ENCODE measurements around the gene CDH4.

The CDH4 gene

DNA sequence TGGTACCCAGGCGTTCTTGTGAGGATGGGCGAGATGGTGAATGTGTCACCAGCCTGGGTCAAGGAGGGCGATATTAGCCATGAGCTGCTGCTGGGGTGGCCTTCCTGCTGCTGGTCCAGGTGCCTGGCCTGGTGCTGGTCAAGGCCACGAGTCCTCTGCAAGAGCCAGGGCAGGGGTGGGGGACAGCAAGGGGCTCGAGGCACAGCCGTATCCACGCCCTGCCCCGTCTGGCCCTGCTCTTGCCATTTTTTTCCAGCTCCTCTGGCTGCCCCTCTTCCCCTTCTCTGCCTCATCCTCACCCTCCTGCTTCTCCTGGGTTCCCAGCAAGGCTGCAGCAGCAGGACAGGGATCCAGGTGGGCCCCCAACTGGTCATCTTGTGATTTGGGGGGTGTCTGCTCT is 51.2 kb downstream of the CDH4 start:
- DNase-seq: no peak

GRCh38 chr20:61303675-61304074 is 51.6 kb downstream of the CDH4 start:
- DNase-seq: no peak

GRCh38 chr20:61304750-61305149 is 52.7 kb downstream of the CDH4 start:
- DNase-seq: no peak

DNA sequence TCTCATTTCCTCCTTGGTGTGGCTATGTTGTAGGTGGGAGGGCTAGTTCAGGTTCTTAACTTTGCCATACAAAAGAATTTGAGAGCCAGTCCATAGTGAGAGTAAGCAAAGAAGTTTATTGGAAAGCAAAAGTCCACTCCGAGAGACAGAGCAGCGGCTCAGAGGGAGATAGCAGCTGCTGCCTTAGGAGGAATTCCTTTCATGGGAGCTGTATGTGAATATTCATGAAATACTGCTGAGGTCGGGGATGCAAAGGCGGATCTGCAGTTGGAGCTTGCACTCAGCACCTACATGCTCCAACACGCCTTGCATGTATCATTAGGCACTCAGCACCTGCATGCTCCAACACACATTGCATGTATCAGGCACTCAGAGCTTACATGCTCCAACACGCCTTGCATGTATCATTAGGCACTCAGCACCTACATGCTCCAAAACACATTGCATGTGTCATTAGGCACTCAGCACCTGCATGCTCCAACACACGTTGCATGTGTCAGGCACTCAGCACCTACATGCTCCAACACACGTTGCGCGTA is 54.9 kb downstream of the CDH4 start:
- no peak for DNase-seq

- DNase-seq: no peak
These were observed 55.8 kb downstream of the CDH4 start for GRCh38 chr20:61307686-61308476.

DNA sequence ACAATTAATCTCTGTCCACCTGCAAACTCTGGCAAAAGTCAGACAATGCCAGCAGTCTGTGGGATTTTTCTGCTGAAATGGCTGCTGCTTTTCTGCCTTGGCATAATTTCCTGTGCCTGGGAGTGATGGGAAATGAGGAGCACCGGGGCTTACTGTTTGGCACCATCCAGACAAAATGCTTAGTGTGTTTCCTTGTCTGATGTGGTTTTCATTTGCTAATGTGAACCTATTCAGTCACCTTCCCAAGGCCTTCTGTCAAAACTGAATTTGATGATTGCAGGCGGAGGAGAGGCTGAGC is 56.4 kb downstream of the CDH4 start:
- DNase-seq: no peak

DNA sequence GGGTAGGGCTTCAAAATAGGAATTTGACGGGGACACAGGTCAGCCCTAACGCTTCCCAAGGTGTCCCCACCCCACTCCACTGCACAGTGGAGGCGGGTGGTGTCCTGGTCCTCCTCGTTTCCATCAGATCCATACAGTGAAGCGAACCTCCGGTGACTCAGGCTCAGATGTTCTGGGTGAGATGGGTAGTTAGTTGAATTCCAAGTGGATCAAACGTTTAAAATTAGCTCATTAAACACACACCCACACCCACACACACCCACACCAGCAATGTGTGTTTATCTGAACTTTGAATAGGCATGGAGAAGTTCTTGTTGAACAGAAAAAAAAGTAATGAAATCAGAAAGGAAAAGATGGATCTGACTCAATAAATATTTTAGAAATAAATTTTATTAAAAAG is 58.9 kb downstream of the CDH4 start:
- no peak for DNase-seq

GRCh38 chr20:61311656-61312387 is 59.8 kb downstream of the CDH4 start:
- DNase-seq: no peak

- DNase-seq: no peak
These were observed 60.9 kb downstream of the CDH4 start for GRCh38 chr20:61312925-61313324.

GRCh38 chr20:61313396-61313795 is 61.3 kb downstream of the CDH4 start:
- no peak for DNase-seq

- DNase-seq: no peak
These were observed 62.4 kb downstream of the CDH4 start for GRCh38 chr20:61314326-61315010.

- DNase-seq: no peak
These were observed 63.3 kb downstream of the CDH4 start for GRCh38 chr20:61315319-61315718.

GRCh38 chr20:61316346-61316745 is 64.3 kb downstream of the CDH4 start:
- no peak for DNase-seq

DNA sequence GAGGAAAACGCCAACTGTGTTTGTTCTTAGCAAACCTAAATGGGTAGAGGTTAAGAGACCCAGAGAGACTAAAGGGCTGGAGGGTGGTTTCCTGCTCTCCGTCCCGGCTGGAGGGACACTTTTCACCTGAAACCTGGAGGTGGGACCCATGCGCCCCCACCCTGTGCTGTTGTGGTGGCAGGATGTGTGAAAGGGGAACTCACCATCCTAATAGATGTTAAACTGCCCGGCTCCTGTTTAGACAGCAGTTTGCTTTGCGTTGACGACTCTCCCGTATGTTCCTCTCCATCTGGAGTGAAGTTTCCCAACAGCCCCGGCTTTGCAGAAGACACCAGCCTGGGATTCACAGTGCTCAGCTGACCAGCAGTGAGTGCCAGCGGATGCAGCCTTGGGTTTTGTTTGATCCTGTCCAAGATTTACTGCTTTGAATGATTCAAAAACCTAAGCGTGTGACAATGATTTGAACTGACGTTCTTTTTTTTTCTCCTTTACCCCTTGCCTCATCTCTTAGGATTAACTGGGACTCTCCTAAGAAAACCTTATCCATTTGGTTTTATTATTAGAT is 66.0 kb downstream of the CDH4 start:
- DNase-seq: no peak

DNA sequence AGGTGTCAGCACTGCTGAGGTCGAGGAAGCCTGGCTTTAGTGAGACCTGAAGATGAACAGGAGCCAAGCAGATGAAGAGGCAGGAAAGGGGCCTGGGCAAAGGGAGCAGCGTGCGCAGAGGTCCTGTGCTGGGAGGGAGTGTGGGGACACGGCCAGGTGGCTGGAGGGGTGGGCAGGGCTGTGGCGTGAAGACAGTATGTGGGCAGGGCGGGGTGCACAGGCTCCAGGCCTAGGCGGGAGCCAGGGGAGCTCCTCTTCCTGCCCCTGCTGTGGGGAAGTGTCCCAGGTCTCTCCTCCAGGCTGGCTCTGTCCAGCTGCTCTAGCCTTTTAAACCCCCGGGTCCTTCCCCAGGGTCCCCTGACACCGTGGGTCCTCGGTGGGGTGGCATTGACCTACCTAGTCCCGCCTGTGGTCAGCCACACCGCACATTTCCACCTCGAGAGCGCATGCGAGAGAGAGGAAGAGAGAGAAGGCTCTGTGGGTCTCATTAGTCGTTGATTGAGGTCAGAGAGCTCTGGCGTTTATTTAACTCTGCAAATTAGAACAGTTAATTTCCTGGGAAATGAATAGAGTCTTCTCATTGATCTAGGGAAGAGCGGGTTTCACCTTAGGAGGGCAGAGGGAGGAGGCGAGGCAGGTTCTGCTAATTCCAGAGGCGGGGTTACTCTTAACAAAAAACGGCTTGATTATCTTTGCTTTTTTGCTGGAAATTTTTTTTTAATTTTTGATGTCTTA is 68.8 kb downstream of the CDH4 start:
- no peak for DNase-seq

DNA sequence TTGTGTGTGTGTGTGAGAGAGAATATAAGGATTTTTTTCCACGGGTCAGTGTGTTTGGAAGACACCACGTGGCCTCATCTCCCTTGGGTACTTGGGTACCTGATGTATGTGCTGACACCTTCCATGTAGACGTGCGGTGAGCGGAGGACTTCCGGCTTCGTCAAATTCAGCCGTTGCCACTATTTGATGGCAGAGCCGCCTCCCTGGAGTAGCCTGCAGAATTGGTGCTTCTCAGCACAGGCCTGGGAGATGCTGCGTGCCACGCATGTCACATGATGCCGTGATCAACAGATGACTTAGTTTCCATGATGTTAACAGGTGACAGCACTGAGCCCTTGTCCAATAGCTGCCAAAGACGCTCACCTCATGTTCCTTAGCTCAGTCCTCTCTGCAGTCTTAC is 69.4 kb downstream of the CDH4 start:
- DNase-seq: no peak

DNA sequence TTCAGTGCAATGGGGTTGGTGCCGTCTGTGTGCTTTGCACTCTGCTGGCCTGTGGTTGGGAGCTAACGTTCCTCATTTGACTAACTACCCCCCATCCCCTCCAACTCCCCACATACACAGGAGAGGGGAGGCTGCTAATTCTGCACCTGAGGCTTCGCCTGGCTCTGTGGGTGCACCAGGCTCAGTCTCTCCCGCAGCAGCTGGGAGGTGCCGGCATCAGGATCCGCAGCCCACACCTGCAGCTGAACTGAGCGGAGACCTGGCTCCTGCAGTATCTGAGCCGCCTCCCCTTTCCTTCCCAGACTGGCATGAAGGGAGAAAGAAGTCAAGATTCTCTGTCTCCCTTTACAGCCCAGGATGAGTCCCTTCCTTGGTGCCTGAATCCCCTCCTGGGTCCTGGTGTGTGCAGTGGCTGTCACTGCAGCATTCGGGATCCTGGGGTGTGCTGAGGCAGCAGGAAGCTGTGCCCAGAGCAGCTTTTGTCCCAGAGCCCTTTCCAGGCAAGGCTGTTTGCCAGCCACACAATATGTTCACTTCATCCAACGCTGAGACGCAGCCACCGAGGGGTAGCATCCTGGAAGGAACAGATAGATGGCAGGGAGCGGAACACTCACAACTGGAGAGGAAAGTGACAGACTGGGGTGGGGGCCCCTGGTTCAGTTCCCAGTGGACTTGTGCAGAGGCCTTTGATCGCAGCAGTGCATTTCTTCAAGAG is 70.2 kb downstream of the CDH4 start:
- no peak for DNase-seq

DNA sequence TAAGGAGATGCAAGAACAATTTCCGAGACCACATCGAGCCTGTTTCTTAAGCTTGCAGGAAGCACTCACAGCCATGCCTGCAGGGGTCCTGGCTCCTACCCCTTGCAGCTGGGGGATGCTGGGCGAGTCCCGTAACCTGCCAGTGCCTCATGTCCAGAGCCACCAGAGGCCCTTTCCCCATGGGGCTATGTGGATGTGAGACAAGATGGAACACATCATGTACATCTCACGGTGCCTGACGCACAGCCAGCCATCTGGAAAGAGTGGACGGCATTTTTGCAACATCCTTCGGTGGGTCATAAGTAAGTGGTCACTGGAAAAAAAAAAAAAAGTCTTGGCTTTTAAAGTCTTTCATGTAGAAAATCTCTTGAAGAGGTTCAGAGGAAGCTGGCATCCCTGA is 72.8 kb downstream of the CDH4 start:
- DNase-seq: no peak

DNA sequence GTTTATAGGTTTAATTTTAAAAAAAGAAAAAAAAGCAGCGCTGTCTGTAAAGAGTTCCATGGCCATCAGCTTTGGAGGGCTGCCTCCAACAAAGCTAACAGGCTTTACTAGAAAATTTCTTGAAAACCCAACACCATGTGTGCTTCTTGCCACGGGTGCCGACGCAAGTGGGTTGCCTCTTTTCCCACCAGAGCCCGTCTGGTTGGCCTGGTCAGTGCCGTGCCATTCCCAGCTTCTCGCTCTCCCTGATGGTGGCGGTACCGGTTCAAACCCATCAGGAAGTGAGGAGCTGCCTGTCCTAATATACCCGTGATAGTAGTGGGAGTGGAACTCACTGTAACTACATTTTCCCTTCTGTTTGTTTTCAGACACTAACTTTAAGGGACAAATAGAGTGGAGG is 73.7 kb downstream of the CDH4 start:
- DNase-seq: no peak

DNA sequence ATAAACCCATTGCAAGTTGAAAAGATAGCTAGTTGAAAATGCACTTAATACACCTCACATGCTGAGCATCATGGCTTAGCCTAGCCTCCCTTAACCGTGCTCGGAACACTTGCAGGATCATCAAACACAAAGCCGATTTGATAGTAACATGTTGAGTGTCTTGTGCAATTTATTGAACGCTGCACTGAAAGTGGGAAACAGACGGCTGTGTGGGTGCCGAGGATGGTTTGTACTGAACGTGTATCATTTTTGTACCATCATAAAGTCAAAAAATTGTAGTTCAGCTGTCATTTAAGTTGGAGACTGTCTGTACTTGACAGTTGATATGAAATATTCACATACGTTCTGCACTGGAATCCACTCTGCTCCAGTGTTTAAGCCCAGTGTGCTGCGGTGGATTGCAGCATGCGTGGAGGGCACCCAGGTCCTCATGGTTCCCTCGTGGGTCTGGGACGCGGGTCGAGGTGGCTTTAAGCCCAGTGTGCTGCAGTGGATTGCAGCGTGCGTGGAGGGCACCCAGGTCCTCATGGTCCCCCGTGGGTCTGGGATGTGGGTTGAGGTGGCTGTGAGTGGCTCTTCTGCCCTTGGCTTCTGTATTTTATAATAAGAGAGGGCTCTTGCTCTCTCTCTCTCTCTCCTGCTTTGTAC is 77.0 kb downstream of the CDH4 start:
- no peak for DNase-seq

DNA sequence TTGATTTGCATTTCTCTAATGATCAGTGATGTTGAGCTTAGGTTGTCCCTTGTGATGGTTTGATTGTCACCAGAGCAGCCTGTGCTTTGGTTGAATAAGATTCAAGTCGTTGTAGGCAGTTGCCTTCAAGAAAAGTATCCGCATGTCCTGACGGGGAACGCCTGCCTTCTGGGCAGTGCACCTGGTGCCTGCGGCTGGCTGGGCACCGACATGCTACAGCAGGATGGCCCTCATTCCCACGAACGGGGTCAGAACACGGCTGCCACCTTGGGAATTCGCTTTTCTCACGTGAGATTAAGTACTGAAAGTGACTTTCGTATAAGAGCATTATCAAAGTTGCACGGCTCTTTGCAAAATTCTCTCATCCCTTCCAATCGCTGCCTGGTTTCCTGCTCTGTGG is 78.4 kb downstream of the CDH4 start:
- no peak for DNase-seq

- no peak for DNase-seq
These were observed 79.5 kb downstream of the CDH4 start for GRCh38 chr20:61331543-61331942.

All from CD4-positive, alpha-beta T cell treated with Interleukin-15 for 1 hour (primary cell).